ENCODE data around the gene C14orf119. TPM values are rescaled to one million over a fixed set of nuclear protein-coding genes. Genes with fewer than 3 reads are reported as not detected.
"Not testable (repeated sequence)": the region's sequence is repeated elsewhere in the genome, so short reads cannot be mapped to it uniquely, and the experiment has no call there.

Gene C14orf119
- total RNA-seq, 1 donor from 2014 or later: 45.0 TPM

DNA sequence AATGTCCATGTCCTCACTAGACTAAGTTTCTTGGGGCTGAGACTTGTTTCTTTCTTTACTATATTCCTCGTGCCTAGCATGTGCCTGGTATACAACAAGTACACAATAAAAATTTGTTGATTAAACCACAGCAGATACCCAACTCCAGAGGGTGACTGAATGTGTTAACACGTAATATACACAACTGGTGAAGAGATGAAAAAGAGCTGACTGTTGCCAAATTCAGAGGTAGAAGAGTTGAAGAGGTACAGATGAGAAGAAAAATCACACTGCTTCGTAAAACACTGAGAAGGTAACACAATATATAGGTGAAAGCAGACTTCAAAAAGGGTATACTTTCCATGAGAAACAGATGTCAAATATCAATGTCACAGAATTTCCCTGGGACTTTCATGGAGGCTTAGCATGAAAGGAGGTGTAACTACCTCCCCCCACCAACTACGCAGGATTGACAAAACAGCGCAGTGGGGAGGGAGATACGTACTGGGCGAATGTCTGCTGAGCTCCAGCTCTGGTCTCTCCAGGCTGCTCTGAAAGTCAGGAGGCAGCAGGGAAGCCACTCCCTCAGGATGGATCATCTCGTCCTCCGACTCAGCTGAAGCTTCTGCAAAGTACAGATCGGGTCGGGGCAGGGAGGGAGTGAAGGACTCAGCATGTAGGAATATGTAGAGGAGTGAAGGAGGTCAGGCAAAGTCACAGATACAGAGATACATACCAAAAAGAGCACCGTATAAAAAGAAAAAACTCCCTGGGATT lies 5.6 kb upstream of the C14orf119 start:
- no peak for DNase-seq (ENCODE audit: low read depth in 2 of 2)

DNA sequence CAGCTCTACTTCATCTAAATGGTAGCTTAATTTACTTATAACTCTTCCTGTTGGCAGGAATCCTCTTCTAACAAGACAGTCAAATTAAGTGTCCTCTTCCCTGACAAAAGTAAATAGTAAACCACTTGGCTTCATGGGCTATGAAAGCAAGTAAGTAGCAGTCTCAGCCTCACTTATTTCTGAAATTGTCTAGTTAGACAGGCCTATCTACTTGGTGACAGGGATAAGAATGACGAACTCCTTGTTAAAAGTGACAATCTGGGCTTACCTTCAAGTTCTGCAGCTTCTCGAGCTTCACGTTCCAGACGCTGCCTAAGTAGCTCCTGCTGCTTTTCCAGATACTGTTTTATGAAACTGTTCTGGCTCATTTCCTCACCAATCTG lies 5.1 kb upstream of the C14orf119 start:
- DNase-seq (ENCODE audit: low read depth in 2 of 2): peak in 1 of 2 donors; percentile 38

GRCh38 chr14:23091294-23092225 lies 3.7 kb upstream of the C14orf119 start:
- DNase-seq (ENCODE audit: low read depth in 2 of 2): no peak

- DNase-seq (ENCODE audit: low read depth in 2 of 2): no peak
Measured at GRCh38 chr14:23093104-23093503, 2.2 kb upstream of the C14orf119 start.

- DNase-seq (ENCODE audit: low read depth in 2 of 2): no peak
Measured at GRCh38 chr14:23093526-23093925, 1.8 kb upstream of the C14orf119 start.

- DNase-seq (ENCODE audit: low read depth in 2 of 2): peak in 1 of 2 donors; percentile 11
Measured at GRCh38 chr14:23093991-23094665, 1.2 kb upstream of the C14orf119 start.

- peak; percentile 87 to 93 for DNase-seq (ENCODE audit: low read depth in 2 of 2)
Measured at GRCh38 chr14:23094666-23095195, 574 bp upstream of the C14orf119 start, which contains the start of gene ACIN1. ACIN1 (minus strand) TSS chr14:23095136; CDS start chr14:23095112, 24 bp downstream.

- no peak for DNase-seq (ENCODE audit: low read depth in 2 of 2)
Measured at GRCh38 chr14:23097786-23098185, 2.5 kb downstream of the C14orf119 start.

DNA sequence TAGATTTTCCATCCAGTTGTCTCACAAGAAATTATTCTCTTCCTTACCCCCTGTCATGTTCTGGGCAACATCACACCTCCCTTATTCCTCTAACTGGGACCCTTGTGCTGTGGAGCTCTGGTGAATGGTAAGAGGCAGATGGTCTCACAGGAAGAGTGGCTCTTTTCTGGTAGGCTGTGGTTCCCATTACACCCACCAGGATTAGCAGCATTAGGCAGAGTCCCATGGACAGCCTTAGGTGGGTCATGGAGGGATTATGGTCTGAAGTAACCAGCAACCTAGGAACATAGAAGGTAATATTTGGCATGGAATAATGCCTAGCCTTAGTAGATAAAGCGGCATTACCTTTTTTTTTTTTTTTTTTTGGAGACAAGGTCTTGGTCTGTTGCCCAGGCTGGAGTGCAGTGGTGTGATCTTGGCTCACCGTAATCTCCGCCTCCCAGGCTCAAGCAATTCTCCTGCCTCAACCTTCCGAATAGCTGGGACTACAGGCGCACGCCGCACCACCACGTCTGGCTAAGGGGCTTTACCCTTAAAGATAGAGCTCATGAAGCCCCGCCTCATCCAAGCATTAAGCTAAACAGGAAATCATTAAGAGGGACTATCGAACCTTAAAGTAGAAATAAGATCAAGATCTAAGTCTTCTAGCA lies 4.0 kb downstream of the C14orf119 start:
- no peak for DNase-seq (ENCODE audit: low read depth in 2 of 2)

DNA sequence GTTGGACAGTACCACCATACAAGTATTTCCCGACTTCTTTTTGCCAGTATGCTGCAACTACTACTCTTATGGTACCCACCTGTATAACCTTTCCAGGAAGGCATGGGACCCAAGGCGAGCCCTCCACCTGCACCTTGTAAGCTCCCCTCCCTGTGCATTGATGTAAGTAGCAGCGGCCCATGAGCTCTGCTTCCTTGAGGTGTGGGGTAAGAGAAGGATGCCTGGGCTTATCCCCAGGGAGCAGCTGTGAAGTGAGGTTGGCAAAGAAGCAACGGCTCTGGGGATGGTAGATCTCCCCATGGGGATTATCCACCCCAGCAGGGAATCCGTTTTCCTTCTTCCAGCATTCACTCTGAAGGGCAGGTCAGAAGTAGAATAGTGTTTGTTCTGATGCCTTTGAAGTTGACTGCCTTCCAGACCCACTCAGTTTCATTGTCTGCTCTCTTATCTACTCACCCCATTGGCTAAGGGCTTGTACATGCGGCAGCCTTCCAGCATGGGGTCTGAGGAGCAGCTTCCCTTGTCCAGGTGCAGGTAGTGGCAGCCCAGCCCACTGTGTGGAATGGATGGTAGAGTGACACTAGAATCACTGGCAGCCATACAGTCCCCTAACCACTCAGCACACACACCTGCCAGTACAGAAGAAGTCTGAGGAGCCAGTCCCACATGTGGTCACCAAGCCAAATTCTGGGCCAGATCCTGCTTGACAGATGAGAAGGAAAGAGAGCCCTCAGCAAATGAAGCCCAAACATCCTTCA lies 6.1 kb downstream of the C14orf119 start:
- DNase-seq (ENCODE audit: low read depth in 2 of 2): no peak

- no peak for DNase-seq (ENCODE audit: low read depth in 2 of 2)
Measured at GRCh38 chr14:23101986-23102625, 6.8 kb downstream of the C14orf119 start.

DNA sequence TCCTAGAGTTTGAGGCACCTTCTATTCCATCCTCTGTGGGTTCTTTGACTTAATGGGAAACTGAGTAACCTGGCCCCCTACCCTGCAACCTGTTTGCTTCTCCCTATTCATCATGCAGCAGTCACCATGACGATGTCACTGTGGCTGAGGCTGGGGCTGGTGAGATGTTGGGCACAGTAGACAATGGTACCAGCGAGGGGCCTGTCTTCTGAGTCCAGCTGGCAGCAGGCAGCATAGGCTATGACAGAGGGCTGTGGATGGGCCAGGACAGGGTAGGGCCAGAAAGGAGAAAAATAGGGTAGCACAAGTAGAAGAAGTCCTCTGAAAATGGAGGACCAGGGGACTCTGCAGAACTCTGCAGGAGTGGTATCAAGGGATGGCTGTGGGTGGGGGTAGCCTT lies 7.5 kb downstream of the C14orf119 start:
- DNase-seq (ENCODE audit: low read depth in 2 of 2): no peak

DNA sequence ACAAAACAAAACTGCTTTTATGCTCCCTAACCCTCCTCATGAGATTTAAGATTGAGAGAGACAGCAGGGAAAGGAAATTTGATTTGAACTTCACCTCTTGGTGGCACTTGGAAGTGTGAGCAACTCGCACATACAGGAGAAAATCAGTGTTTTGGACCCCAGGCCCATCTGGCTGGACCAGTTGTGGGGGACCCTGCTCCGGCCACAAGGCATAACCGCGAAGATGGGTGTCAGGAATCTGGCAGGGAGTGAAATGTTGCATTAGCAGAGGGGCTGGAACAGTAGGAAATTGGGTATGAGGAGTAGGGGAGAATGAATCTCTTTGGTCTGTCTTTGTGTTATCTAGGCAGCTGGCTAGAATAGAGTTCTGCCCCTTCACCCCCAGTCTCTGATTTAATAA lies 8.3 kb downstream of the C14orf119 start:
- DNase-seq (ENCODE audit: low read depth in 2 of 2): no peak

DNA sequence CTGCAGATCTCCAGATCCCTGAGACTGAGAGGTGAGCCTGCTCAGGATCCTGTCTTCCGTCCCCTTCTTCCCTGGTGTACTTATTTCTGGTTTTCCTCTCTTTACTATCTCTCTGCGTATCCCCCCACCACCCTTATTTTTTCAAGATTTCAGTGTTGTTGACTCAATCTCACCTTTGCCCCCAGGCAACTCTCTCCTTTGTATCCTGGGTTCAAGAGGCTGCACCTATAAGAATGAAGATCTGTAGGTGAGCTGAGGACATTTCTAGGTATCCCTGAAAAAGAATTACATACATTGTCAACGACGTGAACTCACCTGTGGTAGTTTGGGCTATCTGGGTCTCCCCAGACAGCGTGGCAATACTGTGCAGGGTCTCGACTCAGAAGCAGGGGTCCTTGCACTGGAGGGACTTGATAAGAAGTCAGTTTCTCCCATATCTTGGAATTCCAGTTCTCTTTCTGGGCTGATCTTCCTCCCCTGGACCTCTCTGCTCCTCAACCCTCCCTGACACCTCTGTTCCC lies 8.8 kb downstream of the C14orf119 start:
- DNase-seq (ENCODE audit: low read depth in 2 of 2): no peak

GRCh38 chr14:23104591-23105347 lies 9.5 kb downstream of the C14orf119 start, which contains the start of gene CIROP:
CIROP (minus strand) TSS chr14:23104989; CDS start chr14:23104920, 69 bp downstream.
- no peak for DNase-seq (ENCODE audit: low read depth in 2 of 2)

GRCh38 chr14:23105348-23105824 lies 10.1 kb downstream of the C14orf119 start:
- DNase-seq (ENCODE audit: low read depth in 2 of 2): no peak

GRCh38 chr14:23106747-23107045 lies 11.4 kb downstream of the C14orf119 start:
- DNase-seq (ENCODE audit: low read depth in 2 of 2): no peak

DNA sequence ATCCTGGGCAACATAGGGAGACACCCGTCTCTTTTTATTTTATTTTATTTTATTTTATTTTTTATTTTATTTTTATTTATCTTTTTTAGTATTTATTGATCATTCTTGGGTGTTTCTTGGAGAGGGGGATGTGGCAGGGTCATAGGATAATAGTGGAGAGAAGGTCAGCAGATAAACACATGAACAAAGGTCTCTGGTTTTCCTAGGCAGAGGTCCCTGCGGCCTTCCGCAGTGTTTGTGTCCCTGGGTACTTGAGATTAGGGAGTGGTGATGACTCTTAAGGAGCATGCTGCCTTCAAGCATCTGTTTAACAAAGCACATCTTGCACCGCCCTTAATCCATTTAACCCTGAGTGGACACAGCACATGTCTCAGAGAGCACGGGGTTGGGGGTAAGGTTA lies 12.3 kb downstream of the C14orf119 start:
- DNase-seq (ENCODE audit: low read depth in 2 of 2): not testable (repeated sequence)

- DNase-seq (ENCODE audit: low read depth in 2 of 2): not testable (repeated sequence)
Measured at GRCh38 chr14:23108169-23108568, 12.9 kb downstream of the C14orf119 start.
